AG09319 (cell line): ENCODE measurements around the gene PYY.
"Not testable (repeated sequence)": the region's sequence is repeated elsewhere in the genome, so short reads cannot be mapped to it uniquely, and the experiment has no call there.

ENCODE experiments used
- DNase-seq: peaks from one replicate; pipeline ENCODE4 v3.0.0-alpha.2; 2010; ENCODE audit warnings: low read depth; ENCODE audit errors: extremely low read depth
- TF ChIP-seq, protein P1 (sequence below): IDR thresholded peaks from 2 replicates; pipeline ENCODE4 v1.5.1; 2011; ENCODE audit warnings: low read depth, mild to moderate bottlenecking, inconsistent platforms, low read length, moderate library complexity

Gene PYY

GRCh38 chr17:43961954-43962353 lies 8.2 kb upstream of the PYY start:
- no peak for DNase-seq
- TF ChIP-seq, protein P1, sequence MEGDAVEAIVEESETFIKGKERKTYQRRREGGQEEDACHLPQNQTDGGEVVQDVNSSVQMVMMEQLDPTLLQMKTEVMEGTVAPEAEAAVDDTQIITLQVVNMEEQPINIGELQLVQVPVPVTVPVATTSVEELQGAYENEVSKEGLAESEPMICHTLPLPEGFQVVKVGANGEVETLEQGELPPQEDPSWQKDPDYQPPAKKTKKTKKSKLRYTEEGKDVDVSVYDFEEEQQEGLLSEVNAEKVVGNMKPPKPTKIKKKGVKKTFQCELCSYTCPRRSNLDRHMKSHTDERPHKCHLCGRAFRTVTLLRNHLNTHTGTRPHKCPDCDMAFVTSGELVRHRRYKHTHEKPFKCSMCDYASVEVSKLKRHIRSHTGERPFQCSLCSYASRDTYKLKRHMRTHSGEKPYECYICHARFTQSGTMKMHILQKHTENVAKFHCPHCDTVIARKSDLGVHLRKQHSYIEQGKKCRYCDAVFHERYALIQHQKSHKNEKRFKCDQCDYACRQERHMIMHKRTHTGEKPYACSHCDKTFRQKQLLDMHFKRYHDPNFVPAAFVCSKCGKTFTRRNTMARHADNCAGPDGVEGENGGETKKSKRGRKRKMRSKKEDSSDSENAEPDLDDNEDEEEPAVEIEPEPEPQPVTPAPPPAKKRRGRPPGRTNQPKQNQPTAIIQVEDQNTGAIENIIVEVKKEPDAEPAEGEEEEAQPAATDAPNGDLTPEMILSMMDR: no peak

GRCh38 chr17:43961292-43961691 lies 7.6 kb upstream of the PYY start:
- DNase-seq: not testable (repeated sequence)

DNA sequence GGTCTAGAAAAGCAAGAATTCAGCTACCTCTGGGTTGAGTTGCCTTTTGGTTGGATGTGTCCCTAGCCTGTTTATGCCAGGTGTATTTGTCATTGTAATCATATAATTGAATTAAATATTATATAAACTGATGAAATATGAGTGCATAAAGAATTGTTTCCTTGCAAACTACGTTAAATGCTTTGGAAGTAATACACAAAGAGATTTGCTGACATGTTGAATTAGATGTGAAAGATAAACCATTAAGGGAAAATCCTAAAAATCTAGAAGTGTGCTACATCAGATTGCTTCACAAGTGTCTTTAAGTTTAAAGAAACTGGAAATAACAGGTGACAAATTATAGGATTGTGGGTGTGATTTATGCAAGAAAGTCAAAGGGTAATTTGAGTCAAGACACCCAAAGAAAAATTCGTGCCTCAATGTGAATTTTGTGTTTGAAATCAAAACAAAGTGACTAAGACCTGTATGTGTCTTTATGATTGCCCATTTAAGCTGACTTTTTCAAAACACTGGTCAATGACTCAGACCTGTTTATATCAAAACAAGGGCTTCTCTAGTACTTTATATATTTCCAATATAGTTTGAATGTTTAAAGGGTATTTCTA lies 5.1 kb upstream of the PYY start:
- DNase-seq: no peak
- TF ChIP-seq, protein P1: no peak

- TF ChIP-seq, protein P1: no peak
- DNase-seq: no peak
Observed at GRCh38 chr17:43956222-43956621, 2.5 kb upstream of the PYY start.

- DNase-seq: no peak
- TF ChIP-seq, protein P1: no peak
Observed at GRCh38 chr17:43952724-43953666, 745 bp downstream of the PYY start.

GRCh38 chr17:43952351-43952723 lies 1.4 kb downstream of the PYY start:
- no peak for DNase-seq
- TF ChIP-seq, protein P1: no peak

DNA sequence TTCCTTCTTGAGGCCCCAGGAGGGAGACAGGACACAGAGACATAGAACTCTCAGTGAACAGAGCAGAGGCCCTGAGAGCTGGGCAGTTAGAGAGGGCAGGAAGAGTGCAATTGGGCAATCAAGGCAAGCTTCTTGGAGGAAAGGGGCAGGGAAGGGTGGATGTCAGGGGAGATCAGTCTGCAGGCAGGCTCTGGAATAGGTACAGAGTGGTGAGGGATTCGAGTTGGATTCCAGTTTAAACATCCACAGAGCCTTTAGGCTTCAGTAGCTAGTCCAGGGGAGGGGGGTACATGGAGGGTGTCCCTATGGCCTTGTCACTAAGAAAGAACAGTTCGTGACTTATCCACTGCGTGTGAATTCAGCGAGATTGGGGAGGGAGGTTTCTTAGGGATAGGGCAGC lies 2.0 kb downstream of the PYY start:
- DNase-seq: no peak
- TF ChIP-seq, protein P1: no peak

DNA sequence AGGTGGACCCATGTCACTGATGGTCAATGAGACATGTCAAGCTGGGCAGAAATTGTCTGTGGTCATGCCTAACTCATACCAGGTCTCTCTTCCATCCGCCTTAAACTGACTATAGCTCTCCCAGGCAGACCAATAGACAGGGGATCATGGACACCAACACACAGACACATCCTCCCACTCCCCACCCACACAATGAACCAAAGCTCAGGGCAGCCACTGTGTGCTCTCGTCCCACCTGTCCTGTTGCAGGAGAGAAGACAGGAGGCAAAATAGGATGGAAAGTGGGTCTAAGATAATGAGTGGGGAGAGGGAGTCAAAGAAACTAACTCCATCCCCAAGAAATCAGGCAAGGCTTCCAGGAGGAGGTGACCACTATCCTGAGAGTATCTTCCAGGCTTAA lies 3.2 kb downstream of the PYY start:
- TF ChIP-seq, protein P1: no peak
- no peak for DNase-seq
